DMS53 treated with DMSO at 0.1 percent for 48 hours (cell line): ENCODE data around the gene C11orf87.

Experiments
- DNase-seq: peaks from one replicate; lab custom pipeline; 2025; ENCODE audit not compliant: unreplicated experiment; lab: John Stamatoyannopoulos, UW

C11orf87 gene

DNA sequence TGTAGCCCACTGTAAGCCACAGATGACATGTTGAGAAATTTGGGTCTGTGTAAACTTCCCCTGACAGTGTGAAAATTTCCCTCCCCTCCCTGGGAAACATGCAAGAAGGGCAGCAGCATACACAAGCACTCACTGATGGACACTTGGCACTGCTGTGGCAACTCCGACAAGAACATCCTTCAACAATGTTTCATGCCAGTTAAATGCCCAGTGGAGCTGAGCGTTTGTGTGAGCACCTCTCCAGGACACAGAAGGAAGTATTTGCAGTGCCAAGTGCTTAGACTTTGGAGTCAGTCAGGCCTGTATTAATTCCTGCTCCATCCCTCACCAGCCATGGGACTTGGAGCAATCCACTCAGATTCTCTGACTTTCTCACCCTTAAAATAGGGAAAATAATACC is 17.7 kb downstream of the C11orf87 start:
- DNase-seq, result no peak

DNA sequence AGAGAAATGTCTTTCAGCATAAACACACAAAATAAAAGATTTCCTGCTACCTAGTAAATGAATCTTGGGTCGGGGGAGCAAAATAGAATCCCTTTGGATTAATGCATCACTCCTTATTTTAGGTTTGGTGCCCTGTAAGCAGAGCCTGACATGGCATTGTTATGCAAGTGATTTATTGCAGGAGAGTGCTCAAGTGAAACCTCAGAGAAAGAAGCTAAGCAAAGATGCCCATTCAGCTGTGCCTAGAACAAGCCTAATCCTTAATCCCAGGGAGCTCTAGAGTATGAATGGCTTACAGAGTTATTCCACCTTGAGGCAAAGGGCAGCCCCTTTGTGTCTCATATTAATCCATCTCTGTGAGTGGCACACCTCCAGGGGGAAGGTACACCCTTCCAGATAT is 21.1 kb downstream of the C11orf87 start:
- no peak for DNase-seq

DNA sequence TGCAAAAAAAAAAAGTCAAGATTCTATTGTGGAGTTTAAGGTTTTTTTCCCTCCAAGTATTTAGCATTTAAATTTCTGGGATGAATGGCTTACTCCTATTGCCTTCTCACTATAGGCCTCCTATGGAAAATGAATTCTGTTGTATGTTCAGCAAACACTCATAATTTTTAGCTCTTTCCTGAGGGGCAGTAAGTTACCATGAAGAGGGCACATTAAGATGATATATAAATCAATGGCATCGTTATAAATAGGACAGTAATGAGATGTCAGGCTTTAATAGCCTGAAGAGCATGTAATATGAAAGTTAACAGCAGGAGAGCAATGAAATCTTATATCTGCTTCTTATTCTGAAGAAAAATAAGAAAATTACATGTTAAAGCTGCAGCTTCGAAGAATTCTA is 32.9 kb downstream of the C11orf87 start:
- DNase-seq, result no peak
